OCI-M2 (cell line): ENCODE measurements around the gene L3MBTL2.
"Not testable (repeated sequence)": the region's sequence is repeated elsewhere in the genome, so short reads cannot be mapped to it uniquely, and the experiment has no call there.

Source experiments
- DNase-seq: peaks from one replicate; lab custom pipeline; 2025; ENCODE audit not compliant: unreplicated experiment; lab: John Stamatoyannopoulos, UW

Gene L3MBTL2

GRCh38 chr22:41240377-41241132 lies 35.4 kb downstream of the L3MBTL2 start, which contains the start of gene CHADL:
TSS of gene CHADL (minus strand) at chr22:41240931. CDS start at chr22:41240881, 50 bp downstream.
- DNase-seq = no peak

- no peak for DNase-seq
These were observed 36.1 kb downstream of the L3MBTL2 start for GRCh38 chr22:41241133-41241676.

- no peak for DNase-seq
These were observed 37.4 kb downstream of the L3MBTL2 start for GRCh38 chr22:41242396-41243117.

- no peak for DNase-seq
These were observed 38.2 kb downstream of the L3MBTL2 start for GRCh38 chr22:41243361-41243760.

- DNase-seq = no peak
These were observed 40.9 kb downstream of the L3MBTL2 start for GRCh38 chr22:41245917-41246499.

GRCh38 chr22:41247703-41248102 lies 42.6 kb downstream of the L3MBTL2 start:
- no peak for DNase-seq

GRCh38 chr22:41248314-41248713 lies 43.2 kb downstream of the L3MBTL2 start:
- no peak for DNase-seq

GRCh38 chr22:41248758-41249157 lies 43.6 kb downstream of the L3MBTL2 start:
- no peak for DNase-seq

GRCh38 chr22:41249442-41249841 lies 44.3 kb downstream of the L3MBTL2 start:
- DNase-seq = no peak

GRCh38 chr22:41250127-41250526 lies 45.0 kb downstream of the L3MBTL2 start:
- no peak for DNase-seq

- no peak for DNase-seq
These were observed 47.3 kb downstream of the L3MBTL2 start for GRCh38 chr22:41252365-41252764.

GRCh38 chr22:41254230-41254629 lies 49.1 kb downstream of the L3MBTL2 start:
- no peak for DNase-seq

- DNase-seq = no peak
These were observed 51.4 kb downstream of the L3MBTL2 start for GRCh38 chr22:41256254-41257253.

GRCh38 chr22:41257696-41258095 lies 52.6 kb downstream of the L3MBTL2 start:
- no peak for DNase-seq

GRCh38 chr22:41259756-41260155 lies 54.6 kb downstream of the L3MBTL2 start:
- not testable (repeated sequence) for DNase-seq

- DNase-seq = no peak
These were observed 55.8 kb downstream of the L3MBTL2 start for GRCh38 chr22:41260871-41261270.

GRCh38 chr22:41261541-41262249 lies 56.6 kb downstream of the L3MBTL2 start:
- no peak for DNase-seq

GRCh38 chr22:41262250-41262765 lies 57.2 kb downstream of the L3MBTL2 start:
- no peak for DNase-seq

GRCh38 chr22:41263704-41264103 lies 58.6 kb downstream of the L3MBTL2 start:
- DNase-seq = no peak
